ENCODE measurements around the gene L3HYPDH.

L3HYPDH gene

GRCh38 chr14:59483819-59484638 lies at the start of gene L3HYPDH, which contains the start of gene JKAMP:
L3HYPDH (minus strand) TSS chr14:59484408; CDS start chr14:59484316, 92 bp downstream.
JKAMP (plus strand) TSS chr14:59484517; CDS start chr14:59484590, 73 bp downstream.
- H3K27ac ChIP-seq (ENCODE audit: low read length), result peak within 1 kb of the TSS; percentile 76
- peak within 1 kb of the TSS; percentile 82 to 88 for H3K9ac ChIP-seq (ENCODE audit: low read length in 2 of 2)
- H3K4me1 ChIP-seq (ENCODE audit: control insufficient read depth, insufficient read depth, low read length), result peaks cover 25% of the 10 kb centered on the region
- H3K4me3 ChIP-seq (ENCODE audit: low read length in 2 of 2), result peak within 1 kb of the TSS; percentile 94 to 95
- no peaks in the 10 kb centered on the region for H3K27me3 ChIP-seq (ENCODE audit: control insufficient read depth in 1 of 2, insufficient read depth in 2 of 2, low read length in 2 of 2)
- no peaks in the 10 kb centered on the region for H3K9me3 ChIP-seq (ENCODE audit: control insufficient read depth in 2 of 2, low read length in 2 of 2)
- H3K36me3 ChIP-seq (ENCODE audit: control insufficient read depth in 2 of 2, insufficient read depth in 2 of 2, low read length in 2 of 2), result peaks cover 4 to 5% of the 10 kb centered on the region in 2 donors

DNA sequence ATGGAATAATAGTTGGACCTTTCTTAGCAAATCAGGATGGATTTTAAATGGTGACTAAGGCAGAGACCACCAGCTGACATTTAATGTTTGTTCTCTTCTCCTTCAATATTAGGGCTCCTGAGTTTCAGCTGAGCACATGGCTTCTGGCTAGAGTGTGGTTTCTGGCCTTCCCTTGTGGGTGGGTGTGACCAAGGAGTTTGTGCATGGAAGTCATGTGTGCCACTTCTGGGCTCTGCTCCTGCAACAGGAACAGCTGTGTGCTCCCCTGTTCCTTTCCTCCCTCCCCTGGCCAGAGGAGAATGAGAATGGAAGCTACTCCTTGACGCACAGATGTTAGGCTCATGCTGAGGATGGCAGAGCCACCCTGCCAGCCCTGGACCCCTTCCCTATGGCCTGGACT lies 48.2 kb upstream of the L3HYPDH start:
- Histone ChIP-seq H3K9ac (ENCODE audit: low read length in 2 of 2) (no peak overlapping the region), H3K4me3 (ENCODE audit: low read length in 2 of 2) (no peak overlapping the region)

GRCh38 chr14:59530349-59530748 lies 46.1 kb upstream of the L3HYPDH start:
- Histone ChIP-seq H3K9ac (ENCODE audit: low read length in 2 of 2) (no peak overlapping the region), H3K36me3 (ENCODE audit: control insufficient read depth in 2 of 2, insufficient read depth in 2 of 2, low read length in 2 of 2) (no peaks in the 10 kb centered on the region), H3K27me3 (ENCODE audit: control insufficient read depth in 1 of 2, insufficient read depth in 2 of 2, low read length in 2 of 2) (peaks cover 0 to 3% of the 10 kb centered on the region in 2 donors), H3K4me1 (ENCODE audit: control insufficient read depth, insufficient read depth, low read length) (no peaks in the 10 kb centered on the region), H3K9me3 (ENCODE audit: control insufficient read depth in 2 of 2, low read length in 2 of 2) (peaks cover 0 to 2% of the 10 kb centered on the region in 2 donors), H3K4me3 (ENCODE audit: low read length in 2 of 2) (no peak overlapping the region), H3K27ac (ENCODE audit: low read length) (no peak overlapping the region)

More for the DNA sequence above, 48.2 kb upstream of the L3HYPDH start:
- no peak overlapping the region for H3K27ac ChIP-seq (ENCODE audit: low read length)
- no peaks in the 10 kb centered on the region for H3K36me3 ChIP-seq (ENCODE audit: control insufficient read depth in 2 of 2, insufficient read depth in 2 of 2, low read length in 2 of 2)
- H3K9me3 ChIP-seq (ENCODE audit: control insufficient read depth in 2 of 2, low read length in 2 of 2), result peaks cover 0 to 2% of the 10 kb centered on the region in 2 donors
- peaks cover 0 to 3% of the 10 kb centered on the region in 2 donors for H3K27me3 ChIP-seq (ENCODE audit: control insufficient read depth in 1 of 2, insufficient read depth in 2 of 2, low read length in 2 of 2)
- H3K4me1 ChIP-seq (ENCODE audit: control insufficient read depth, insufficient read depth, low read length), result no peaks in the 10 kb centered on the region

DNA sequence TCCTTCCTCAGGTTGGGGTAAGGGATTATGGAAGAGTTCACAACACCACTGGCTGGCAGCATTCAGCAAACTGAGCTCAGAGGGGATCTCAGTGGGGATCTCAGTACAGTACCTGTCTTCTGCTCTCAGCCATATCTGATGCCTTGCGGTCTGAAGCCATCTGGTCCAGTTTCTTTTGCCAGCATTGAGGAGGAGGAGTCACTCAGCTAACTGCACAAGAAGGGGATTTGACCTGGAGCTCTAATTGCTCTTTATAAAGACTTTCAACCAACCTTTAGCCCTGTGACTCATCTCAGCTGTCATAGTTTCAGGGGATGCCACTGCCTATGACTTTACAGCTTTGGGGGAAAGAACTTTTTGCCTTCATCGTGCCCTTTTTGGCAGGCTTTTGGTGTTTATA lies 45.0 kb upstream of the L3HYPDH start:
- Histone ChIP-seq H3K4me3 (ENCODE audit: low read length in 2 of 2) (no peak overlapping the region), H3K27ac (ENCODE audit: low read length) (no peak overlapping the region), H3K9me3 (ENCODE audit: control insufficient read depth in 2 of 2, low read length in 2 of 2) (peaks cover 0 to 2% of the 10 kb centered on the region in 2 donors), H3K9ac (ENCODE audit: low read length in 2 of 2) (no peak overlapping the region), H3K27me3 (ENCODE audit: control insufficient read depth in 1 of 2, insufficient read depth in 2 of 2, low read length in 2 of 2) (no peaks in the 10 kb centered on the region), H3K4me1 (ENCODE audit: control insufficient read depth, insufficient read depth, low read length) (no peaks in the 10 kb centered on the region), H3K36me3 (ENCODE audit: control insufficient read depth in 2 of 2, insufficient read depth in 2 of 2, low read length in 2 of 2) (no peaks in the 10 kb centered on the region)

DNA sequence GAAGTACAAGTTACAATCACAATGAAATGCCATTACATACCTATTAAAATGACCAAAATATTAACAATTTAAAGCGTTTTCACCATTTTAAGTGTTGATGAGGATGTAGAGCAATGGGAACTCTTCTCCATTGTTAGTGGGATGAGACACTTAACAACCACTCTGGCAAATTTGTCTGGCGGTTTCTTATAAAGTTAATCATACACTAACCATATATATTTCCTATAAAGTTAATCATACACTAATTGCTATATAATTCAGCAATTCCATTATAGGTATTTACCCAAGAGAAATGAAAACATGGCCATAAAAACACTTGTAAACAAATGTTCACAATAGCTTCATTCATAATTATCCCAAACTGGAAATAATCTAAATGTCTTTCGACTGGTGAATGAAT lies 36.0 kb upstream of the L3HYPDH start:
- Histone ChIP-seq H3K27ac (ENCODE audit: low read length) (no peak overlapping the region), H3K4me3 (ENCODE audit: low read length in 2 of 2) (no peak overlapping the region), H3K36me3 (ENCODE audit: control insufficient read depth in 2 of 2, insufficient read depth in 2 of 2, low read length in 2 of 2) (no peaks in the 10 kb centered on the region), H3K4me1 (ENCODE audit: control insufficient read depth, insufficient read depth, low read length) (no peaks in the 10 kb centered on the region), H3K27me3 (ENCODE audit: control insufficient read depth in 1 of 2, insufficient read depth in 2 of 2, low read length in 2 of 2) (no peaks in the 10 kb centered on the region), H3K9ac (ENCODE audit: low read length in 2 of 2) (no peak overlapping the region), H3K9me3 (ENCODE audit: control insufficient read depth in 2 of 2, low read length in 2 of 2) (no peaks in the 10 kb centered on the region)

GRCh38 chr14:59511916-59512575 lies 27.8 kb upstream of the L3HYPDH start:
- H3K27ac ChIP-seq (ENCODE audit: low read length), result no peak overlapping the region

DNA sequence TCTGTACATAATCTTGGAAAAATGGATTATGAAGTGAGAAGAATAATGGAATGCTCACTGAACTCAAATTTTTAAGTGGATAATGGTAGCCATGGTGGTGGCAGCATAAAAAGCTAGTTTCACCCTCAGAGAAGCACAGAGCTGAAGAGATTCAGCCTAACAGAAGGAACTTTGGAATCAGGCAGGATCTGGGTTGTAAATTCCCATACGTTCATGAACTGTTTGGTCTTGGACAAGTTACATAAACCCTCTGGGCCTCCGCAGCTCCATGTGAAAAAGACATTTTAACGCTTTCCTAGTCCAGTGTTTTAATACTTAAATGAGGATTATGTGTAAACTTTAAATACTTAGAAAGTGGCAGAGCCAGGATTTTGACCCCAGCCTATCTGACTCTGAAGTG lies 26.8 kb upstream of the L3HYPDH start:
- no peak overlapping the region for H3K27ac ChIP-seq (ENCODE audit: low read length)
- H3K9me3 ChIP-seq (ENCODE audit: control insufficient read depth in 2 of 2, low read length in 2 of 2), result no peaks in the 10 kb centered on the region
- no peaks in the 10 kb centered on the region for H3K27me3 ChIP-seq (ENCODE audit: control insufficient read depth in 1 of 2, insufficient read depth in 2 of 2, low read length in 2 of 2)
- H3K4me1 ChIP-seq (ENCODE audit: control insufficient read depth, insufficient read depth, low read length), result no peaks in the 10 kb centered on the region
- no peak overlapping the region for H3K4me3 ChIP-seq (ENCODE audit: low read length in 2 of 2)
- no peaks in the 10 kb centered on the region for H3K36me3 ChIP-seq (ENCODE audit: control insufficient read depth in 2 of 2, insufficient read depth in 2 of 2, low read length in 2 of 2)
- H3K9ac ChIP-seq (ENCODE audit: low read length in 2 of 2), result no peak overlapping the region

More at GRCh38 chr14:59511916-59512575, 27.8 kb upstream of the L3HYPDH start:
- no peak overlapping the region for H3K4me3 ChIP-seq (ENCODE audit: low read length in 2 of 2)
- H3K27me3 ChIP-seq (ENCODE audit: control insufficient read depth in 1 of 2, insufficient read depth in 2 of 2, low read length in 2 of 2), result no peaks in the 10 kb centered on the region
- H3K4me1 ChIP-seq (ENCODE audit: control insufficient read depth, insufficient read depth, low read length), result no peaks in the 10 kb centered on the region
- no peaks in the 10 kb centered on the region for H3K9me3 ChIP-seq (ENCODE audit: control insufficient read depth in 2 of 2, low read length in 2 of 2)
- no peak overlapping the region for H3K9ac ChIP-seq (ENCODE audit: low read length in 2 of 2)
- no peaks in the 10 kb centered on the region for H3K36me3 ChIP-seq (ENCODE audit: control insufficient read depth in 2 of 2, insufficient read depth in 2 of 2, low read length in 2 of 2)

- no peak overlapping the region for H3K9ac ChIP-seq (ENCODE audit: low read length in 2 of 2)
- H3K36me3 ChIP-seq (ENCODE audit: control insufficient read depth in 2 of 2, insufficient read depth in 2 of 2, low read length in 2 of 2), result no peaks in the 10 kb centered on the region
- H3K4me1 ChIP-seq (ENCODE audit: control insufficient read depth, insufficient read depth, low read length), result no peaks in the 10 kb centered on the region
- H3K9me3 ChIP-seq (ENCODE audit: control insufficient read depth in 2 of 2, low read length in 2 of 2), result no peaks in the 10 kb centered on the region
- H3K27me3 ChIP-seq (ENCODE audit: control insufficient read depth in 1 of 2, insufficient read depth in 2 of 2, low read length in 2 of 2), result no peaks in the 10 kb centered on the region
- H3K4me3 ChIP-seq (ENCODE audit: low read length in 2 of 2), result no peak overlapping the region
- H3K27ac ChIP-seq (ENCODE audit: low read length), result no peak overlapping the region
Observed at GRCh38 chr14:59510001-59510400, 25.8 kb upstream of the L3HYPDH start.

DNA sequence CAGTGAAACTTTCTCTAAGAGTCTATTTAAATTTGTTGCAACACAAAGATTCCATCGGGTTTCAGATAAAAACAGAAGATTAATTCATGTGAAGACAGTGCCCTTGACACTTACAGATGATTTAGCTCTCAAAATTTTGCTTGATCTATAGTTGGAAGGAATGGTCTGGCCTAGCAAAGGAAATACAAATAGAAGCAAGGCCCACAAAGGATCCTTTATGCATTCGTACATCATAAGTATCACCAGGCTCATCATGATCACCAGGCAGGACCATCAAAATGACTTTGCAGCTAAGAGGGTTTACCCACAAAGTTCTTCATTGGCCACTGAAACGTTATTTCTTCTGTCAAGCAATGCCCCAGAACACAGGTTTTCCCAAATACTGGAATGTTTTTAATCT lies 24.9 kb upstream of the L3HYPDH start:
- Histone ChIP-seq H3K36me3 (ENCODE audit: control insufficient read depth in 2 of 2, insufficient read depth in 2 of 2, low read length in 2 of 2) (peaks cover 2% of the 10 kb centered on the region in 2 donors), H3K4me3 (ENCODE audit: low read length in 2 of 2) (no peak overlapping the region), H3K27ac (ENCODE audit: low read length) (no peak overlapping the region), H3K4me1 (ENCODE audit: control insufficient read depth, insufficient read depth, low read length) (no peaks in the 10 kb centered on the region), H3K9ac (ENCODE audit: low read length in 2 of 2) (no peak overlapping the region), H3K27me3 (ENCODE audit: control insufficient read depth in 1 of 2, insufficient read depth in 2 of 2, low read length in 2 of 2) (no peaks in the 10 kb centered on the region), H3K9me3 (ENCODE audit: control insufficient read depth in 2 of 2, low read length in 2 of 2) (no peaks in the 10 kb centered on the region)

DNA sequence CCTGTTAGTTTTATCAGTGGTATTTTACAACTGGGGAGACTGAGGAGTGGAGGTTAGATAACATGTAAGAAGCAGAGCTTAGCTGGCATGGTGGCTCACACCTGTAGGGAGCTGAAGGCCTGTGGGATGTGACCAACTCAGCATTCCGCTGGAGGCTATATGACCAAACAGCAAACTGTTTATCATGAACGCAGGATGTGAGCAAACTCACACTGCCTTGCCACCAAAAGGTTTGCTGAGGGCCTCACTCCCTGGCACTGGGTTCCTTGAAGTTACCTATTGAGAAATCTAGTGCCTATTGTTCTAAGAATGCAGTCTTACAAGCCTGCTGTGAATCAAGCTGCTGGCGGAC lies 23.5 kb upstream of the L3HYPDH start:
- no peak overlapping the region for H3K27ac ChIP-seq (ENCODE audit: low read length)
- H3K4me1 ChIP-seq (ENCODE audit: control insufficient read depth, insufficient read depth, low read length), result no peaks in the 10 kb centered on the region
- H3K4me3 ChIP-seq (ENCODE audit: low read length in 2 of 2), result no peak overlapping the region
- H3K9ac ChIP-seq (ENCODE audit: low read length in 2 of 2), result no peak overlapping the region
- no peaks in the 10 kb centered on the region for H3K9me3 ChIP-seq (ENCODE audit: control insufficient read depth in 2 of 2, low read length in 2 of 2)
- H3K27me3 ChIP-seq (ENCODE audit: control insufficient read depth in 1 of 2, insufficient read depth in 2 of 2, low read length in 2 of 2), result no peaks in the 10 kb centered on the region
- peaks cover 3 to 6% of the 10 kb centered on the region in 2 donors for H3K36me3 ChIP-seq (ENCODE audit: control insufficient read depth in 2 of 2, insufficient read depth in 2 of 2, low read length in 2 of 2)

Data from stomach smooth muscle (tissue), 2 donors.